GM12892 (cell line): ENCODE measurements around the gene CACNA2D1.

ENCODE experiments used
- POLR2A ChIP-seq: IDR thresholded peaks from 2 replicates; pipeline ENCODE4 v1.6.1; 2011; ENCODE audit warnings: low read depth, low read length, control low read depth
- POLR2AphosphoS5 ChIP-seq: IDR thresholded peaks from 2 replicates; pipeline ENCODE4 v1.6.1; 2011; ENCODE audit warnings: low read depth, low read length, control low read depth
- TAF1 ChIP-seq: IDR thresholded peaks from 2 replicates; pipeline ENCODE4 v1.6.1; 2011; ENCODE audit warnings: low read depth, mild to moderate bottlenecking, control low read depth, low read length, borderline replicate concordance

DNA sequence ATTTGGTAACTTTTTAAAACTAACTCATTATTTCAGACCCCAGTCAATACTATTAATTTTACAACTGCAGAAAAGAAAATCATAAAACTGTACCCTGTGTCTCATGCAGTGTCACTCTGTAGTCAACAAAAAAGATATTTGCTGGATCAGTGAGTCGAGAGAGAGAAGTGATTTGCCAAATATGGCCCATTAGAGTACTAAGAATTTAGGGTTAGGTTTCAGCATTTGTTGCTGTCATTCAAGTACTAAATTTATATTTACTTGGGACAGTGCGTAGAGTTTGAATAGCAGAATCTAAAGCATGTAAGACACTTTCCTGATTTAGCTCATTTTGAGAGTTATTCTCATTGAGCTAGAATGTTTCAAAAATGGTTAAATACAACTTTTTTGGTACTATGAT lies 38.9 kb downstream of the CACNA2D1 start:
- TF ChIP-seq POLR2A (no peak), POLR2AphosphoS5 (no peak), TAF1 (no peak)
